Neural progenitor cell (in vitro differentiated cells): Measurements from ENCODE around the gene EFCAB6.

Experiments used
- CTCF ChIP-seq: fragments of 200-600 bp; sonication (generic); IDR thresholded peaks from 2 replicates; pipeline ENCODE4 v1.5.1; 2017; ENCODE audit warnings: antibody characterized with exemption, mild to moderate bottlenecking
- EZH2 ChIP-seq: fragments of 200-600 bp; sonication (generic); IDR thresholded peaks from 2 replicates; pipeline ENCODE4 v1.6.1; 2017; ENCODE audit warnings: antibody characterized with exemption, mild to moderate bottlenecking, moderate library complexity
- EZH2phosphoT487 ChIP-seq: fragments of 200-600 bp; sonication (generic); IDR thresholded peaks from 2 replicates; pipeline ENCODE4 v1.6.1; 2017; ENCODE audit warnings: antibody characterized with exemption

GRCh38 chr22:43600265-43600664 lies 211.8 kb downstream of the EFCAB6 start:
- TF ChIP-seq EZH2 (no peak), CTCF (no peak), EZH2phosphoT487 (no peak)
